ENCODE results near the gene ATP6V0E1. TPM values are rescaled to one million over a fixed set of nuclear protein-coding genes. Genes with fewer than 3 reads are reported as not detected.

Gene ATP6V0E1
- polyA plus RNA-seq, 1 donor from 2014 or later, result 53.0 TPM

- Histone ChIP-seq H3K27me3 (ENCODE audit: insufficient read depth, low read depth, low read length) (no peaks in the 10 kb centered on the region), H3K27ac (ENCODE audit: low read length) (no peak overlapping the region), H2AFZ (ENCODE audit: low read depth, low read length) (no peak overlapping the region), H3K79me2 (replicated peaks; ENCODE audit: insufficient read depth, low read length) (no peaks in the 10 kb centered on the region), H3K9me2 (ENCODE audit: insufficient read depth, low read length) (no peaks in the 10 kb centered on the region), H3K4me3 (ENCODE audit: low read length) (no peak overlapping the region), H4K20me1 (ENCODE audit: insufficient read depth) (no peaks in the 10 kb centered on the region), H3K9me3 (ENCODE audit: low read length) (no peaks in the 10 kb centered on the region), H3K36me3 (ENCODE audit: insufficient read depth, low read length) (no peaks in the 10 kb centered on the region), H3K4me2 (ENCODE audit: low read length) (no peak overlapping the region), H3K9ac (ENCODE audit: low read length) (no peak overlapping the region), H3F3A (ENCODE audit: insufficient read depth, low read length, poor library complexity, severe bottlenecking) (no peaks in the 10 kb centered on the region)
- no peak for TF ChIP-seq EP300 (conservative IDR thresholded peaks at IDR 0.05; ENCODE audit: poor library complexity, severe bottlenecking)
- TF ChIP-seq TAF1 (IDR thresholded peaks at IDR 0.05; ENCODE audit: low read depth), result no peak
- TF ChIP-seq MXI1 (conservative IDR thresholded peaks at IDR 0.05; ENCODE audit: poor library complexity, severe bottlenecking), result no peak
- TF ChIP-seq CTCF (IDR thresholded peaks at IDR 0.05; ENCODE audit: poor library complexity, severe bottlenecking), result no peak
- no peak for TF ChIP-seq SMC3 (conservative IDR thresholded peaks at IDR 0.05; ENCODE audit: poor library complexity)
- no peak for TF ChIP-seq POLR2AphosphoS5 (IDR thresholded peaks at IDR 0.05)
- no peak for TF ChIP-seq REST (IDR thresholded peaks at IDR 0.05; ENCODE audit: borderline replicate concordance)
- no peak for TF ChIP-seq EZH2 (IDR thresholded peaks at IDR 0.05; ENCODE audit: borderline replicate concordance, insufficient read depth, low read length, poor library complexity, severe bottlenecking)
- TF ChIP-seq RAD21 (conservative IDR thresholded peaks at IDR 0.05), result no peak
These were observed 34.1 kb upstream of the ATP6V0E1 start for GRCh38 chr5:172949426-172949825.

- Histone ChIP-seq H3K9me3 (ENCODE audit: low read length) (no peaks in the 10 kb centered on the region), H3K27me3 (ENCODE audit: insufficient read depth, low read depth, low read length) (no peaks in the 10 kb centered on the region), H3F3A (ENCODE audit: insufficient read depth, low read length, poor library complexity, severe bottlenecking) (no peaks in the 10 kb centered on the region), H3K4me3 (ENCODE audit: low read length) (no peak overlapping the region), H3K79me2 (replicated peaks; ENCODE audit: insufficient read depth, low read length) (no peaks in the 10 kb centered on the region), H2AFZ (ENCODE audit: low read depth, low read length) (no peak overlapping the region), H3K27ac (ENCODE audit: low read length) (no peak overlapping the region), H3K4me2 (ENCODE audit: low read length) (no peak overlapping the region), H3K9ac (ENCODE audit: low read length) (no peak overlapping the region), H3K36me3 (ENCODE audit: insufficient read depth, low read length) (no peaks in the 10 kb centered on the region), H4K20me1 (ENCODE audit: insufficient read depth) (no peaks in the 10 kb centered on the region), H3K9me2 (ENCODE audit: insufficient read depth, low read length) (no peaks in the 10 kb centered on the region)
- TF ChIP-seq SMC3 (conservative IDR thresholded peaks at IDR 0.05; ENCODE audit: poor library complexity), result no peak
- TF ChIP-seq TAF1 (IDR thresholded peaks at IDR 0.05; ENCODE audit: low read depth), result no peak
- no peak for TF ChIP-seq MXI1 (conservative IDR thresholded peaks at IDR 0.05; ENCODE audit: poor library complexity, severe bottlenecking)
- no peak for TF ChIP-seq REST (IDR thresholded peaks at IDR 0.05; ENCODE audit: borderline replicate concordance)
- no peak for TF ChIP-seq CTCF (IDR thresholded peaks at IDR 0.05; ENCODE audit: poor library complexity, severe bottlenecking)
- TF ChIP-seq RAD21 (conservative IDR thresholded peaks at IDR 0.05), result no peak
- TF ChIP-seq POLR2AphosphoS5 (IDR thresholded peaks at IDR 0.05), result no peak
- TF ChIP-seq EZH2 (IDR thresholded peaks at IDR 0.05; ENCODE audit: borderline replicate concordance, insufficient read depth, low read length, poor library complexity, severe bottlenecking), result no peak
- no peak for TF ChIP-seq EP300 (conservative IDR thresholded peaks at IDR 0.05; ENCODE audit: poor library complexity, severe bottlenecking)
These were observed 33.2 kb upstream of the ATP6V0E1 start for GRCh38 chr5:172950176-172950965.
